IPS-15b (cell line): Measurements from ENCODE around the gene LGALS8.

ENCODE experiments used
- H3K27me3 ChIP-seq: one replicate; pipeline ENCODE4 v1.6.1; 2013; ENCODE audit warnings: low read length; ENCODE audit not compliant: control insufficient read depth, insufficient read depth
- H3K36me3 ChIP-seq: one replicate; pipeline ENCODE4 v1.6.1; 2013; ENCODE audit warnings: low read length; ENCODE audit not compliant: control insufficient read depth, insufficient read depth
- H3K4me1 ChIP-seq: one replicate; pipeline ENCODE4 v1.6.1; 2013; ENCODE audit warnings: mild to moderate bottlenecking, low read length; ENCODE audit not compliant: control insufficient read depth, insufficient read depth
- H3K4me3 ChIP-seq: one replicate; pipeline ENCODE4 v1.5.1; 2013; ENCODE audit warnings: low read depth, low read length
- H3K9ac ChIP-seq: one replicate; pipeline ENCODE4 v1.6.1; 2013; ENCODE audit warnings: low read depth, mild to moderate bottlenecking, low read length
- H3K9me3 ChIP-seq: one replicate; pipeline ENCODE4 v1.6.1; 2013; ENCODE audit warnings: mild to moderate bottlenecking, low read length; ENCODE audit not compliant: control insufficient read depth, insufficient read depth

Gene LGALS8

DNA sequence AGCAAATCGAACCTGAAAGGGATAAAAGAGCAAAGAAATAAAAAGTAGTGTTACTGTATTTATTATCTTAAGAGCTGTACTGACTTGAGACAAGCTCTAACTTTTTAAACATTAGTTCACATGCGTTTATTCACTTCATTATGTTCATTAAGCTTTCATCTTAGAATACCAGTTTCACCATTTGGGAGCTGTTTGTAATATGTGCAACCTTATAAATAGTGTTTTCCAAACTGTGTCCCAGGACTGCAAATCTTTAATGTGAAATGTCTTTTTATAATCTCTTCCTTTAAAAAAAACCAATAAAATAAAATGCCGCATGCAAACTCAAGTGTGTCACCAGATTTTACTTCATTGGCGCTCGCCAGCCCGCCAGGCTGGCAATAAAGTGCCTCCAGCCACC is 28.3 kb downstream of the LGALS8 start:
- Histone ChIP-seq H3K27me3 (no peaks in the 10 kb centered on the region), H3K36me3 (peaks cover 13% of the 10 kb centered on the region)

DNA sequence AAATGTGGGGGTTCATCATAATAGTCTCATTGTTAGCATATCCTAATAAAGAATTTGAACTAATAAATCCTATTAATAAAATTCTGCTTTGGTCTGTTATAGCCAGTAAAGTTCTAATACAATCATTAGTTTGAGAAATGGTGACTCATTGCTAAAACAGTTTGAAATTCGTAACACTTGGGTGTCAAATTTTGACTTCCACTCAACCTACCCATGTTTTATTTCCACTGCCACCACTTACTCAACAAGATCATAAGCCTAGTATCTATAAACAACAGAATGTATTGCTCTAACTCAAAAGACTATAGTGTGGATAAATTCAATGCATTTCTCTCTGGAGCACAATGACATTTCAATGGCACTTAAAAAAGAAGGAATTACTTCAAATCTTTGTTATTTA is 29.1 kb downstream of the LGALS8 start:
- Histone ChIP-seq H3K9me3 (no peaks in the 10 kb centered on the region), H3K9ac (no peak overlapping the region), H3K27me3 (no peaks in the 10 kb centered on the region), H3K4me1 (no peaks in the 10 kb centered on the region), H3K36me3 (peaks cover 10% of the 10 kb centered on the region), H3K4me3 (no peak overlapping the region)

More for the DNA sequence above, 28.3 kb downstream of the LGALS8 start:
- H3K9me3 ChIP-seq, result no peaks in the 10 kb centered on the region
- H3K4me3 ChIP-seq, result no peak overlapping the region
- no peaks in the 10 kb centered on the region for H3K4me1 ChIP-seq
- H3K9ac ChIP-seq, result no peak overlapping the region

DNA sequence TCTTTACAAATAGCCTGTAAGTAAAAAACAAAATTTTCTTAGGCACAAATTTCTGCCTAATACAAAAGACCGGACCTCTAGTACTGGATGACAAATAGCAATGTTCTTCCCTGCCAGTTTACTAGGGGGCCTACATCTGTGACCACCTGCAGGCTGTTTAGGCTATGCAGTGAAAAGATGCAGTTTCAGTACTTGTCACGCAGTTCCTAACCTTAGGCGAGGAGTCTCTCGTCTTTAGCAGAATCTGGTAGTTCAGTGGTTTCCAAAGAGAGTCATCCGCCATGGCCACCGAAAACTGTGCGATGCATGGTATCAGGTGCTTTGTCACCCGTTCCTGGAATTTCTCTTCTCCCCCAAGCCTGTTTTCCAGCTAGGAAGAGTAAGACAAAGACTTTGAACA is 29.6 kb downstream of the LGALS8 start:
- H3K4me1 ChIP-seq, result no peaks in the 10 kb centered on the region
- H3K4me3 ChIP-seq, result no peak overlapping the region
- H3K27me3 ChIP-seq, result no peaks in the 10 kb centered on the region
- H3K9me3 ChIP-seq, result no peaks in the 10 kb centered on the region
- H3K36me3 ChIP-seq, result peaks cover 10% of the 10 kb centered on the region
- no peak overlapping the region for H3K9ac ChIP-seq

DNA sequence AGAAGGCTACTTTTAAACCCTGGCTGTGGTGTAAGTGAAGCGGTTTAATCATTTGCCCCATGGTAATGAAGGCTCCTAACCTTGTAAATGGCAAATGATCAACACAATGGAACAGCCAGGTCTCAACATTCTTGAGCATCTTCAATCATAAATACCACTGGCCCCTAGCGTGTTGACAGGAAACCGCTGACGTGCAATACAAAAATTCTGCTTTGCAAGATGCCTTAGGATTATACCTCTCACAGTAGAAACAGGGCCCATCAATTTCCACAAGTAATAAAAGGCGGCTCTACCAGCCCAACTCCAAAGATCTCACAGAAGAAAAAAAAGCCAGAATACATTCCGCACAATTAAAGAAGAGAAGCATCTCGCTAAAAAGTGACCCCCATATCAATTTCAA is 32.8 kb downstream of the LGALS8 start:
- Histone ChIP-seq H3K4me3 (no peak overlapping the region), H3K4me1 (no peaks in the 10 kb centered on the region), H3K9ac (no peak overlapping the region), H3K27me3 (no peaks in the 10 kb centered on the region), H3K36me3 (peaks cover 8% of the 10 kb centered on the region), H3K9me3 (no peaks in the 10 kb centered on the region)

DNA sequence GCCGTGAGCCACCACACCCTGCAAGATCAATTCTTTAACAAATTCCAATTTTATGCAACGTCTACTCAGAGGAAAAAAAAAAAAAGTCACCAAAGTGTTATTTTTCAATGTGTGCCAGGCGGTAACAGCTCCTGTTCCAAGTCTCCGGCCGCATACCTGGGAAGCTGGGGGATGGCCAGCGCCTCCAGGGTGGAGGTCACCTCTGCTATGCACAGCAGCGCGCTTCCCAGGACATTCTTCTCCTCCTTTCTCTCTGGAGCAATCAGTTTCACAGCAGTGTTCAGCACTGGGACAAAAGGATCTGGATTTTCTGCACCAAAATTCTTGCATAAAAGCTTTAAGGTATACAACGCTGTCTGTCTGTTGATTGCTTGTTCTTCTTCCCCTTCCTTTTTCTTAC is 34.3 kb downstream of the LGALS8 start:
- Histone ChIP-seq H3K4me3 (no peak overlapping the region), H3K27me3 (no peaks in the 10 kb centered on the region), H3K4me1 (no peaks in the 10 kb centered on the region), H3K36me3 (peaks cover 7% of the 10 kb centered on the region), H3K9me3 (no peaks in the 10 kb centered on the region), H3K9ac (no peak overlapping the region)

DNA sequence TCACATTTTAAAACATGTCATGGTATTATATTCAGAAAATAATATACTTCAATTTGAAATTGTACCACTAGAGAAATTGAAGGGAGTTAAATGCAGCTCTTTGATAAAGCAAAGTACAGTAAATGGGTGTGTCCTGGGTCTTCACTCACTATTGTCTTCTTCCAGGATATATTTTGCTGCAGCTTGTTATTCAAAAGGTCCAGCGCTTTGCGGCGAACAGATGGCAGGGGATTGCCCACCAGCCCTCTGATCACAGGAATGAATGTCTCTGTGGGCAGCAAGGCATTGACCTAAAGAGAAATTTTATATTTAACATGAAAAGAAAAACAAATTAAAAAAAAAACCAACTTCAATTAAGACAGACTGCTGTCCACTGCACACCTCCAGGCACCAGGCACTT is 35.1 kb downstream of the LGALS8 start:
- no peaks in the 10 kb centered on the region for H3K9me3 ChIP-seq
- H3K36me3 ChIP-seq, result peaks cover 7% of the 10 kb centered on the region
- H3K4me1 ChIP-seq, result no peaks in the 10 kb centered on the region
- H3K4me3 ChIP-seq, result no peak overlapping the region
- no peaks in the 10 kb centered on the region for H3K27me3 ChIP-seq
- H3K9ac ChIP-seq, result no peak overlapping the region

DNA sequence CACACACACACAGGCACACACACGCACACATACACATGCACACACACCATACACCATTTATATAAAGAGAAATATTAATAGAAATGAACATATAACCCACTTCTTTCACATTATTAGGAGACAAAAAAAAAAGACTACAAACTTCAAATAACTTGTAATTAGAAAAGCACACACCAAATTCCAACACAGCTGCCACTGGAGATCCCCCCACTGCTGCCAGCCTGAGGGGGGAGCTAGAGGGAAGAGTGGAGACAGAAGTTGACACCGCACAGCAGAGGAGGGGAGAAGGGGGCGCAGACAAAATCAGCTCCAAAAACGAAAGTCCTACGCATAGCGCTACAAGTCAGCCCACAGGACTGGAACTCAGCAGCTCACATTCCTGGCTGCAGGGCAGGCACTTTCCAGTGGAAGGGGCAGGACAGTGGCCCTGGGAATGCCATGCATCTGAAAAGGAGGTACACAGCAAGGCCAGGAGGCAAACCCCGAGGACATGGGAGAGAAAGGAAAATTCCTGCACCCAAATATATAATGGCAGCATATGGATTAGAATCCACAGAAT is 36.5 kb downstream of the LGALS8 start:
- Histone ChIP-seq H3K4me3 (no peak overlapping the region), H3K9ac (no peak overlapping the region), H3K4me1 (no peaks in the 10 kb centered on the region), H3K27me3 (no peaks in the 10 kb centered on the region), H3K36me3 (peaks cover 7% of the 10 kb centered on the region), H3K9me3 (no peaks in the 10 kb centered on the region)

DNA sequence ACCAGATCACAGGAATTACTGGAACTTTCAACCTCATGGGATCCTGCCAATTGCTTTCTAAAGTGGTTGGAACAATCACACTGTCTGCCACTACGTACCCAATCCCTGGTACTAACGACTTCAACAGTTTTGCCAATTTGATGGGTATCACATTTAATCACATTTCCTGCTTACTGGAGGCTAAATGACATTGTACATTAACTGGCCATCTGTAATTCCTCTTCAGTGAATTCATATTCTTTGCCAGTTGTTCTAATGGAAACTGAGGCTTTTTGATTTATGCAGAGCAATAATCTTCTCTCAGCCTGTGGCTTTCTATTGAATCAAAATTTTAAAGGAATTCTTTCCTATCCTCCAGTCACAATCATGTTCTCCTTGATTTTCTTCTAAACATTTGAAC is 38.2 kb downstream of the LGALS8 start:
- Histone ChIP-seq H3K36me3 (peaks cover 16% of the 10 kb centered on the region), H3K4me3 (no peak overlapping the region)

DNA sequence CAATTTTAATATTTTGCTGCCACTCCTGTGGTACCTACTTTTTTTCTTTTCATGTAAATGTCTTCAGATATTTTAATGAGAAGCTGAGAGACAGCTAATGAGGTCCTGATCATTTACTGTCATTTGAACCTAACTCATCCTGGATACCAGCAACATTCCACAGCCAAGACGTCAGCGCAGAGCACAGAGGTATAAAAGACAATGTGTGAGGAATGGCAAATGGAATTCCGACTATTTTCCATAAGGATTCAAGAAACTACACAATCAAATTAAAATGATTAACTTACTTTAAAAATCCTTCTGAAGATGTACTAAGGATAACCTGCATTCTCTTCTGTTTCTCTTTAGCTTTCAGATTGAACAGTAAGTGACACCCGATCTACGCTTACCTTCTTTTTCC is 41.7 kb downstream of the LGALS8 start:
- Histone ChIP-seq H3K4me1 (no peaks in the 10 kb centered on the region), H3K27me3 (no peaks in the 10 kb centered on the region), H3K9ac (no peak overlapping the region), H3K9me3 (no peaks in the 10 kb centered on the region), H3K36me3 (peaks cover 16% of the 10 kb centered on the region), H3K4me3 (no peak overlapping the region)

More for the DNA sequence above, 38.2 kb downstream of the LGALS8 start:
- Histone ChIP-seq H3K4me1 (no peaks in the 10 kb centered on the region), H3K9me3 (no peaks in the 10 kb centered on the region), H3K27me3 (no peaks in the 10 kb centered on the region), H3K9ac (no peak overlapping the region)

DNA sequence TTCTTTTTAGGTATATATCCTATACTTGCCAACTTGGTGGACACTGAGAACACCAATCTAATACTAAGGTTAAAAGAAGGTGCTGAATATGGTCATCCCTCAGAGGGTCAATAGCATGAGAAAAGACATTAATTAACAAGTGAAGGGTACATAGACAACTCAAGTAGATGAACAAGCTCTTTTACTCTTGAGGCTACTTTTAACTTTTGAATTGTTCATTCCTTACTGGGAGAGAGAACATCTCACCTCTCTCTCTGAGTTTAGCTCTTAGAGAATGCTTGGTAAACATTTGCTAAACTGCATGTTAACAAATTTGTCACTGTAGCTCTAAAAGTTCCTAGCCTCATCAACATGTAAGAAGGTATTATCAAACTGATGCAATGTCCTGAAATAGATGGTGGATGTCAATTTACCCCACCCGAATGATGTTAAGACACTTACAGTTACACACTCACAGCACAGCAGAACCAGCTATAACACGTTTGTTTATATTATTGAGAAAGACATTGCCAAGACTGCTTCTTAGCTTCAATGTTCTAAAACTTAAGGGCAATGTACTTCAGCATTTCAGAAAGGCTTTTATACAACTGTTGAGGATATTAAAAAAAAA is 44.6 kb downstream of the LGALS8 start:
- Histone ChIP-seq H3K36me3 (peaks cover 16% of the 10 kb centered on the region), H3K9ac (no peak overlapping the region), H3K27me3 (no peaks in the 10 kb centered on the region), H3K9me3 (no peaks in the 10 kb centered on the region), H3K4me3 (no peak overlapping the region), H3K4me1 (no peaks in the 10 kb centered on the region)

DNA sequence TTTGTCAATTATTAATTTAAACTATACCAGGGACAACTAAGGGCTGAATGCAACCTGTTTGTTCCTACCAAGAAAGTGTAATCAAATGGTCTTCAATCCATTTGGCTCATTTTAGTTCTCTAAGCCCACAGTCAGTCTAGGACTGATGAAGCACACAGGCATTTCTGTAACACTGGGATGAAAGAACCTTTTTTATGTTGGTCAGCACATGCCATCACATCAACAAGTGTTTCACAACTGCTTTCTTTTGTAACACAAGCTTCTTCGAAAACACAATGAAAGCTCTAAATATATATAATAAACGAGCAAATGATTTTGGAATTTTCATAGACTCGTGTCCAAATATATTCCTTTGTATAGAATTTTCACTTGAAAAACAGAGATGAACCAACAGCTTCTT is 51.7 kb downstream of the LGALS8 start:
- no peaks in the 10 kb centered on the region for H3K9me3 ChIP-seq

DNA sequence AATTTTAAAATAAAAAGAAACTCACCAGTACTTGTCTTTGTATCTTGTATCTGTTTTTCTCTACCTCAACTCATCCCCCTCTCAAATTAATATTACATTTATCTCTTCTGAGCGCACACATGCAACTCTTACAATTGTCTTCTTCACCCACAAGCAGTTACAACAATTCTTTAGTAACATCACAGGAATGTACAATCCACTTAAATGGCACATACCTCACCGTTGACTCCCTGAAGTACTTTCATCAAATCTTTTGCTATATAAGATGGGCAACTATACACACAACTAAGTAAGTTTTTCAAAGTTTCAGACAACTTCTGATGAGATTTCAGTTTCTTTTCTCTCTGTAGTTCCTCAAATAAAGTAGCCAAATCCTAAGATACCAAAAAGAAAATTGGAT is 52.2 kb downstream of the LGALS8 start:
- Histone ChIP-seq H3K36me3 (no peaks in the 10 kb centered on the region), H3K27me3 (no peaks in the 10 kb centered on the region), H3K4me1 (no peaks in the 10 kb centered on the region), H3K4me3 (no peak overlapping the region), H3K9ac (no peak overlapping the region), H3K9me3 (no peaks in the 10 kb centered on the region)

More for the DNA sequence above, 51.7 kb downstream of the LGALS8 start:
- H3K4me3 ChIP-seq, result no peak overlapping the region
- no peaks in the 10 kb centered on the region for H3K4me1 ChIP-seq
- H3K36me3 ChIP-seq, result no peaks in the 10 kb centered on the region
- H3K9ac ChIP-seq, result no peak overlapping the region
- H3K27me3 ChIP-seq, result no peaks in the 10 kb centered on the region
